ENCODE results near the gene AGMAT.

DNA sequence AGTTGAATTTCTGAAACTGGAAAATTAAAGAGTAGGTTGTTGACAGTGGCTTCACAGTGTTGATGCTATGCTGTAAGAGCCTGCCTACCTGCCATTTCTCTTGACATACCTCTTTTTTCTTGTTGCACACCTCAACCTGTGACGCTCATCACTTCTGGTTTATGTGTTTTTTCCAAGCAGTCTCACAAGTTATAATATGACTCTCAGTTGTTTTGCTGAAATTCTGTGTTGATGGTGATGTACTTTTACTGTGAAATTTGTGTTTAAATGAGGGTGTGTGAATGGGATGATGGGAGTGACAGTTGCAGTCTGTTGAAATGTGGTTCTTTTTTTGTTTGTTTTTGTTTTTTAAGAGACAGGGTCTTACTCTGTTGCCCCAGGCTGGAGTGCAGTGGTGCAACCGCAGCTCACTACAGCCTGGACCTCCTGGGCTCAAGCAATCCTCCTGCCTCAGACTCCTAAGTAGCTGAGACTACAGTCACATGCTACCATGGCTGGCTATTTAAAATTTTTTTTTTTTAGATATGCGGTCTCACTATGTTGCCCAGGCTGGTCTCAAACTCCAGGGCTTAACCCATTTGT is 39.4 kb upstream of the AGMAT start:
- TF ChIP-seq, protein P1, sequence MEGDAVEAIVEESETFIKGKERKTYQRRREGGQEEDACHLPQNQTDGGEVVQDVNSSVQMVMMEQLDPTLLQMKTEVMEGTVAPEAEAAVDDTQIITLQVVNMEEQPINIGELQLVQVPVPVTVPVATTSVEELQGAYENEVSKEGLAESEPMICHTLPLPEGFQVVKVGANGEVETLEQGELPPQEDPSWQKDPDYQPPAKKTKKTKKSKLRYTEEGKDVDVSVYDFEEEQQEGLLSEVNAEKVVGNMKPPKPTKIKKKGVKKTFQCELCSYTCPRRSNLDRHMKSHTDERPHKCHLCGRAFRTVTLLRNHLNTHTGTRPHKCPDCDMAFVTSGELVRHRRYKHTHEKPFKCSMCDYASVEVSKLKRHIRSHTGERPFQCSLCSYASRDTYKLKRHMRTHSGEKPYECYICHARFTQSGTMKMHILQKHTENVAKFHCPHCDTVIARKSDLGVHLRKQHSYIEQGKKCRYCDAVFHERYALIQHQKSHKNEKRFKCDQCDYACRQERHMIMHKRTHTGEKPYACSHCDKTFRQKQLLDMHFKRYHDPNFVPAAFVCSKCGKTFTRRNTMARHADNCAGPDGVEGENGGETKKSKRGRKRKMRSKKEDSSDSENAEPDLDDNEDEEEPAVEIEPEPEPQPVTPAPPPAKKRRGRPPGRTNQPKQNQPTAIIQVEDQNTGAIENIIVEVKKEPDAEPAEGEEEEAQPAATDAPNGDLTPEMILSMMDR (IDR thresholded peaks at IDR 0.05; ENCODE audit: borderline replicate concordance, extremely low read depth, low read length, poor library complexity, severe bottlenecking), result no peak
- TF ChIP-seq EZH2 (IDR thresholded peaks at IDR 0.05; ENCODE audit: borderline replicate concordance, low read depth, low read length, severe bottlenecking), result no peak
